WTC11 (cell line): ENCODE results near the gene CENPT. TPM values are rescaled to one million over a fixed set of nuclear protein-coding genes. Genes with fewer than 3 reads are reported as not detected.

Experiments
- ATAC-seq: fragments of 200-7000 bp; cut with Tn5 transposase; 2 replicates; pipeline ENCODE4 v1.10.0; 2021; ENCODE audit warnings: mild to moderate bottlenecking, moderate library complexity
- CTCF ChIA-PET: fragments of 300-600 bp; sonication (Branson Sonifier 250); formaldehyde crosslinking; loops from one replicate; lab custom pipeline; 2021; ENCODE audit warnings: antibody characterized with exemption; lab: Charles Lee
- POLR2A ChIA-PET: fragments of 350-600 bp; sonication (Branson Sonifier 250); formaldehyde crosslinking; loops from one replicate; lab custom pipeline; 2021; ENCODE audit warnings: antibody characterized with exemption; lab: Charles Lee
- DNase-seq: peaks from one replicate; pipeline ENCODE4 v3.0.0; 2021; ENCODE audit warnings: low spot score
- H3K27ac Mint-ChIP-seq: 2 replicates; pipeline ENCODE4 v1.8.0; 2021; ENCODE audit warnings: mixed read lengths
- H3K27me3 Mint-ChIP-seq: 2 replicates; pipeline ENCODE4 v1.8.0; 2021; ENCODE audit warnings: low read depth, mild to moderate bottlenecking, moderate library complexity, mixed read lengths
- H3K36me3 Mint-ChIP-seq: 2 replicates; pipeline ENCODE4 v1.8.0; 2021; ENCODE audit warnings: mixed read lengths
- H3K4me1 Mint-ChIP-seq: 2 replicates; pipeline ENCODE4 v1.8.0; 2022; ENCODE audit warnings: mixed read lengths
- H3K4me3 Mint-ChIP-seq: 2 replicates; pipeline ENCODE4 v1.8.0; 2021; ENCODE audit warnings: mild to moderate bottlenecking, moderate library complexity, mixed read lengths
- H3K9me3 Mint-ChIP-seq: 2 replicates; pipeline ENCODE4 v1.8.0; 2021; ENCODE audit warnings: mixed read lengths
- AFF4 ChIP-seq: sonication (generic); formaldehyde crosslinking; IDR thresholded peaks from 2 replicates; pipeline ENCODE4 v1.8.1; 2023; ENCODE audit warnings: mild to moderate bottlenecking, missing genetic modification reagents, borderline replicate concordance
- ATF6 ChIP-seq: sonication (generic); formaldehyde crosslinking; IDR thresholded peaks from 2 replicates; pipeline ENCODE4 v1.8.1; 2023; ENCODE audit warnings: mild to moderate bottlenecking, missing genetic modification reagents
- EMX1 ChIP-seq: fragments of 250-450 bp; sonication (Bioruptor Pico); IDR thresholded peaks from 2 replicates; pipeline ENCODE4 v1.8.0; 2021; ENCODE audit warnings: mild to moderate bottlenecking
- HMGA2 ChIP-seq: fragments of 250-450 bp; sonication (Bioruptor Pico); IDR thresholded peaks from 2 replicates; pipeline ENCODE4 v1.4.0; 2021; ENCODE audit warnings: mild to moderate bottlenecking, moderate library complexity
- KAT7 ChIP-seq: sonication (generic); formaldehyde crosslinking; IDR thresholded peaks from 2 replicates; pipeline ENCODE4 v1.8.1; 2023; ENCODE audit warnings: missing genetic modification reagents, mild to moderate bottlenecking, borderline replicate concordance
- MXD4 ChIP-seq: fragments of 250-450 bp; sonication (Bioruptor Pico); IDR thresholded peaks from 2 replicates; pipeline ENCODE4 v1.8.0; 2021; ENCODE audit warnings: mild to moderate bottlenecking, moderate library complexity, borderline replicate concordance
- NFE2L1 ChIP-seq: sonication (generic); formaldehyde crosslinking; IDR thresholded peaks from 2 replicates; pipeline ENCODE4 v1.8.1; 2023; ENCODE audit warnings: missing genetic modification reagents
- NR3C1 ChIP-seq: sonication (generic); formaldehyde crosslinking; conservative IDR thresholded peaks from 2 replicates; pipeline ENCODE4 v1.8.1; 2023; ENCODE audit warnings: low read depth, mild to moderate bottlenecking, missing genetic modification reagents
- SOX15 ChIP-seq: fragments of 250-450 bp; sonication (Bioruptor Pico); IDR thresholded peaks from 2 replicates; pipeline ENCODE4 v1.9.0; 2021; ENCODE audit warnings: mild to moderate bottlenecking
- SP1 ChIP-seq: sonication (generic); formaldehyde crosslinking; conservative IDR thresholded peaks from 2 replicates; pipeline ENCODE4 v1.8.1; 2022; ENCODE audit warnings: missing genetic modification reagents
- ZNF219 ChIP-seq: sonication (generic); formaldehyde crosslinking; IDR thresholded peaks from 2 replicates; pipeline ENCODE4 v1.8.0; 2023; ENCODE audit warnings: missing genetic modification reagents, mild to moderate bottlenecking, borderline replicate concordance
- ZNF416 ChIP-seq: fragments of 250-450 bp; sonication (Bioruptor Pico); IDR thresholded peaks from 2 replicates; pipeline ENCODE4 v1.9.0; 2021; ENCODE audit warnings: mild to moderate bottlenecking, inconsistent platforms
- total RNA-seq: library from RNA; stranded (reverse); gene quantifications from 3 replicates; pipeline ENCODE4 v1.2.3, GENCODE V29; 2021
- TF ChIP-seq, protein P1 (sequence below): sonication (generic); formaldehyde crosslinking; IDR thresholded peaks from 2 replicates; pipeline ENCODE4 v1.8.1; 2023; ENCODE audit warnings: mild to moderate bottlenecking, moderate library complexity, missing genetic modification reagents
- TF ChIP-seq, protein P2 (sequence below): sonication (generic); formaldehyde crosslinking; IDR thresholded peaks from 2 replicates; pipeline ENCODE4 v1.8.0; 2022; ENCODE audit warnings: missing genetic modification reagents
- TF ChIP-seq, protein P3 (sequence below): fragments of 250-450 bp; sonication (Bioruptor Pico); conservative IDR thresholded peaks from 2 replicates; pipeline ENCODE4 v1.9.0; 2021; ENCODE audit warnings: mild to moderate bottlenecking
- TF ChIP-seq, protein P4 (sequence below): fragments of 250-450 bp; sonication (Bioruptor Pico); IDR thresholded peaks from 2 replicates; pipeline ENCODE4 v1.9.0; 2021; ENCODE audit warnings: mild to moderate bottlenecking
- TF ChIP-seq, protein P5 (sequence below): fragments of 250-450 bp; sonication (Bioruptor Pico); IDR thresholded peaks from 2 replicates; pipeline ENCODE4 v1.8.0; 2021; ENCODE audit warnings: mild to moderate bottlenecking
- TF ChIP-seq, protein P6 (sequence below): sonication (generic); formaldehyde crosslinking; IDR thresholded peaks from 2 replicates; pipeline ENCODE4 v1.8.1; 2023; ENCODE audit warnings: mild to moderate bottlenecking, missing genetic modification reagents, moderate library complexity
- TF ChIP-seq, protein P7 (sequence below): fragments of 250-450 bp; sonication (Bioruptor Pico); IDR thresholded peaks from 2 replicates; pipeline ENCODE4 v2.1.2; 2022; ENCODE audit warnings: mild to moderate bottlenecking, moderate library complexity

CENPT gene
- total RNA-seq, 1 experiment from 2014 or later: 58.3 TPM

- TF ChIP-seq, protein P1, sequence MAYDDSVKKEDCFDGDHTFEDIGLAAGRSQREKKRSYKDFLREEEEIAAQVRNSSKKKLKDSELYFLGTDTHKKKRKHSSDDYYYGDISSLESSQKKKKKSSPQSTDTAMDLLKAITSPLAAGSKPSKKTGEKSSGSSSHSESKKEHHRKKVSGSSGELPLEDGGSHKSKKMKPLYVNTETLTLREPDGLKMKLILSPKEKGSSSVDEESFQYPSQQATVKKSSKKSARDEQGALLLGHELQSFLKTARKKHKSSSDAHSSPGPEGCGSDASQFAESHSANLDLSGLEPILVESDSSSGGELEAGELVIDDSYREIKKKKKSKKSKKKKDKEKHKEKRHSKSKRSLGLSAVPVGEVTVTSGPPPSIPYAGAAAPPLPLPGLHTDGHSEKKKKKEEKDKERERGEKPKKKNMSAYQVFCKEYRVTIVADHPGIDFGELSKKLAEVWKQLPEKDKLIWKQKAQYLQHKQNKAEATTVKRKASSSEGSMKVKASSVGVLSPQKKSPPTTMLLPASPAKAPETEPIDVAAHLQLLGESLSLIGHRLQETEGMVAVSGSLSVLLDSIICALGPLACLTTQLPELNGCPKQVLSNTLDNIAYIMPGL: no peak
- TF ChIP-seq, protein P2, sequence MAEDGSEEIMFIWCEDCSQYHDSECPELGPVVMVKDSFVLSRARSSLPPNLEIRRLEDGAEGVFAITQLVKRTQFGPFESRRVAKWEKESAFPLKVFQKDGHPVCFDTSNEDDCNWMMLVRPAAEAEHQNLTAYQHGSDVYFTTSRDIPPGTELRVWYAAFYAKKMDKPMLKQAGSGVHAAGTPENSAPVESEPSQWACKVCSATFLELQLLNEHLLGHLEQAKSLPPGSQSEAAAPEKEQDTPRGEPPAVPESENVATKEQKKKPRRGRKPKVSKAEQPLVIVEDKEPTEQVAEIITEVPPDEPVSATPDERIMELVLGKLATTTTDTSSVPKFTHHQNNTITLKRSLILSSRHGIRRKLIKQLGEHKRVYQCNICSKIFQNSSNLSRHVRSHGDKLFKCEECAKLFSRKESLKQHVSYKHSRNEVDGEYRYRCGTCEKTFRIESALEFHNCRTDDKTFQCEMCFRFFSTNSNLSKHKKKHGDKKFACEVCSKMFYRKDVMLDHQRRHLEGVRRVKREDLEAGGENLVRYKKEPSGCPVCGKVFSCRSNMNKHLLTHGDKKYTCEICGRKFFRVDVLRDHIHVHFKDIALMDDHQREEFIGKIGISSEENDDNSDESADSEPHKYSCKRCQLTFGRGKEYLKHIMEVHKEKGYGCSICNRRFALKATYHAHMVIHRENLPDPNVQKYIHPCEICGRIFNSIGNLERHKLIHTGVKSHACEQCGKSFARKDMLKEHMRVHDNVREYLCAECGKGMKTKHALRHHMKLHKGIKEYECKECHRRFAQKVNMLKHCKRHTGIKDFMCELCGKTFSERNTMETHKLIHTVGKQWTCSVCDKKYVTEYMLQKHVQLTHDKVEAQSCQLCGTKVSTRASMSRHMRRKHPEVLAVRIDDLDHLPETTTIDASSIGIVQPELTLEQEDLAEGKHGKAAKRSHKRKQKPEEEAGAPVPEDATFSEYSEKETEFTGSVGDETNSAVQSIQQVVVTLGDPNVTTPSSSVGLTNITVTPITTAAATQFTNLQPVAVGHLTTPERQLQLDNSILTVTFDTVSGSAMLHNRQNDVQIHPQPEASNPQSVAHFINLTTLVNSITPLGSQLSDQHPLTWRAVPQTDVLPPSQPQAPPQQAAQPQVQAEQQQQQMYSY (CRISPR knock-in tag): no peak
- TF ChIP-seq MXD4 (CRISPR knock-in tag): no peak
- no peak for TF ChIP-seq KAT7 (CRISPR knock-in tag)
- no peak for TF ChIP-seq SP1
- TF ChIP-seq, protein P3, sequence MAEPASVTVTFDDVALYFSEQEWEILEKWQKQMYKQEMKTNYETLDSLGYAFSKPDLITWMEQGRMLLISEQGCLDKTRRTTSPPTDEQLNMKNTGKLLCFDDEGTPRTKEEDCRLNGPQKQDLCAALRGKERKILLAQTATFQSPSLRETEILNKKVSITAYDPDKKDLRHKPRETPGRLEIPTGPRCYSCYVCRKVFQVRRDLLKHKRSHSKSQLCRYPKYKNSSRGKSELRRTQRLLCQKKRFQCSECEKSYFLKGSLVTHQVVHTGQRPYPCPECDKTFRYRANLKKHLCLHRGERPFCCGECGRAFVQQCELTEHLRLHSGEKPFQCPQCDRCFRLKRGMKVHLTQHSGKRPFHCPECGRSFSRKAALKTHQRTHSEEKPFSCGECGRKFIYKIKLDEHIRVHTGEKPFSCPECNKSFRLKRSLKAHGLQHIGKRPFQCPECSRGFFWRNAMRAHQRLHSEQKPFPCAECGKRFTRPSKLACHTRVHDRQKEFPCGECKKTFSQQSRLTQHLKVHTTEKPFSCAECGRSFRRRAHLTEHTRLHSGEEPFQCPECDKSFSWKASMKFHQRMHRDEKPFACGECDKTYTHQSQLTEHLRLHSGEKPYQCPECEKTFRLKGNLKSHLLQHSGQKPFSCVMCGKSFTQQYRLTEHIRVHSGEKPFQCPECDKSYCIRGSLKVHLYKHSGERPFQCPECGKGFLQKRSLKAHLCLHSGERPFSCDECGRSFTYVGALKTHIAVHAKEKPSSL (CRISPR knock-in tag): no peak
- TF ChIP-seq HMGA2 (CRISPR knock-in tag): no peak
- TF ChIP-seq, protein P4, sequence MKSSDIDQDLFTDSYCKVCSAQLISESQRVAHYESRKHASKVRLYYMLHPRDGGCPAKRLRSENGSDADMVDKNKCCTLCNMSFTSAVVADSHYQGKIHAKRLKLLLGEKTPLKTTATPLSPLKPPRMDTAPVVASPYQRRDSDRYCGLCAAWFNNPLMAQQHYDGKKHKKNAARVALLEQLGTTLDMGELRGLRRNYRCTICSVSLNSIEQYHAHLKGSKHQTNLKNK (CRISPR knock-in tag): no peak
- TF ChIP-seq ATF6 (CRISPR knock-in tag): no peak
- TF ChIP-seq NR3C1 (CRISPR knock-in tag): no peak
These were observed 22.2 kb upstream of the CENPT start (continued) for GRCh38 chr16:67869653-67870052.

DNA sequence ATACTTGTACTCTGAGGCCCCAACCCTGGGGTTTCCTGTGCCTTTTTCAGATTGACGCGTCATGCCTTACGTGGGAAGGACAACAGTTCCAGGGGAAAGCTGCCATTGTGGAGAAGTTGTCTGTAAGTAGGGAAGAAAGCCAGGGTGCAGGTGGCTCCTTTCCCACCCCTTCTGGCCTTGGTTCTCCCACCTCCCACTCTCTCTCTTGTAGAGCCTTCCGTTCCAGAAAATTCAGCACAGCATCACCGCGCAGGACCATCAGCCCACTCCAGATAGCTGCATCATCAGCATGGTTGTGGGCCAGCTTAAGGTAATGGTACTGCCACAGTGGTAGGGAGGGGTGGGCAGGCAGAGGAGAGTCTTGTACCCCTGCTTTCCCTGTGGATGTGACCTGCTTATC is 20.8 kb upstream of the CENPT start:
- H3K9me3 Mint-ChIP-seq: no peaks in the 10 kb centered on the region
- CTCF ChIA-PET: interaction anchor here (0.8 kb wide), 1 partner anchor 195 kb away, joined by 3 read pairs; no protein-coding TSS in a partner anchor
- ATAC-seq (no peak), DNase-seq (no peak)
- H3K4me3 Mint-ChIP-seq: no peak overlapping the region
- POLR2A ChIA-PET: no interaction called here
- H3K4me1 Mint-ChIP-seq: peaks cover 5% of the 10 kb centered on the region; the same call in 1 of the 2 replicates
- H3K36me3 Mint-ChIP-seq: peaks cover 42% of the 10 kb centered on the region
- H3K27me3 Mint-ChIP-seq: no peaks in the 10 kb centered on the region
- H3K27ac Mint-ChIP-seq: no peak overlapping the region
- TF ChIP-seq, protein P5, sequence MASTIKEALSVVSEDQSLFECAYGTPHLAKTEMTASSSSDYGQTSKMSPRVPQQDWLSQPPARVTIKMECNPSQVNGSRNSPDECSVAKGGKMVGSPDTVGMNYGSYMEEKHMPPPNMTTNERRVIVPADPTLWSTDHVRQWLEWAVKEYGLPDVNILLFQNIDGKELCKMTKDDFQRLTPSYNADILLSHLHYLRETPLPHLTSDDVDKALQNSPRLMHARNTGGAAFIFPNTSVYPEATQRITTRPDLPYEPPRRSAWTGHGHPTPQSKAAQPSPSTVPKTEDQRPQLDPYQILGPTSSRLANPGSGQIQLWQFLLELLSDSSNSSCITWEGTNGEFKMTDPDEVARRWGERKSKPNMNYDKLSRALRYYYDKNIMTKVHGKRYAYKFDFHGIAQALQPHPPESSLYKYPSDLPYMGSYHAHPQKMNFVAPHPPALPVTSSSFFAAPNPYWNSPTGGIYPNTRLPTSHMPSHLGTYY: no peak
- TF ChIP-seq AFF4 (CRISPR knock-in tag) (no peak), HMGA2 (CRISPR knock-in tag) (no peak), ZNF416 (CRISPR knock-in tag) (no peak), EMX1 (no peak), ZNF219 (CRISPR knock-in tag) (no peak), NFE2L1 (CRISPR knock-in tag) (no peak), SOX15 (no peak)
- TF ChIP-seq, protein P6, sequence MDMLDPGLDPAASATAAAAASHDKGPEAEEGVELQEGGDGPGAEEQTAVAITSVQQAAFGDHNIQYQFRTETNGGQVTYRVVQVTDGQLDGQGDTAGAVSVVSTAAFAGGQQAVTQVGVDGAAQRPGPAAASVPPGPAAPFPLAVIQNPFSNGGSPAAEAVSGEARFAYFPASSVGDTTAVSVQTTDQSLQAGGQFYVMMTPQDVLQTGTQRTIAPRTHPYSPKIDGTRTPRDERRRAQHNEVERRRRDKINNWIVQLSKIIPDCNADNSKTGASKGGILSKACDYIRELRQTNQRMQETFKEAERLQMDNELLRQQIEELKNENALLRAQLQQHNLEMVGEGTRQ: no peak
- TF ChIP-seq, protein P7, sequence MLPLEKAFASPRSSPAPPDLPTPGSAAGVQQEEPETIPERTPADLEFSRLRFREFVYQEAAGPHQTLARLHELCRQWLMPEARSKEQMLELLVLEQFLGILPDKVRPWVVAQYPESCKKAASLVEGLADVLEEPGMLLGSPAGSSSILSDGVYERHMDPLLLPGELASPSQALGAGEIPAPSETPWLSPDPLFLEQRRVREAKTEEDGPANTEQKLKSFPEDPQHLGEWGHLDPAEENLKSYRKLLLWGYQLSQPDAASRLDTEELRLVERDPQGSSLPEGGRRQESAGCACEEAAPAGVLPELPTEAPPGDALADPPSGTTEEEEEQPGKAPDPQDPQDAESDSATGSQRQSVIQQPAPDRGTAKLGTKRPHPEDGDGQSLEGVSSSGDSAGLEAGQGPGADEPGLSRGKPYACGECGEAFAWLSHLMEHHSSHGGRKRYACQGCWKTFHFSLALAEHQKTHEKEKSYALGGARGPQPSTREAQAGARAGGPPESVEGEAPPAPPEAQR: no peak
